ENCODE results near the gene CDKN2B-AS1.

DNA sequence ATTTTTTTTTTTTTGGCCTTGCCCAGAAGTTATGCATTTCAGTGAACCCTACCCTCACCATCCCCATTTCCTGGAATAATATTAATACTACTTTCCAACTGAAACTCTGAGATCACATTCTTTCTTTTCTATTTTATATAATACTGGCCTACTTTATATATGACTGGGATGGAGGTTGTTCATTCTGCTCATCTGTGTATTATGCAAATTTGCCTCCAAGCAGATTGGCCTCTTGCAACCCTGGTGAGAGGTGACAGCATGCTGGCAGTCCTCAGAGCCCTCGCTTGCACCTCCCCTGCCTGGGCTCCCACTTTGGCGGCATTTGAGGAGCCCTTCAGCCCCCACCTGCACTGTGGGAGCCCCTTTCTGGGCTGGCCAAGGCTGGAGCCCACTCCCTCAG lies 35.8 kb upstream of the CDKN2B-AS1 start:
- no peak for TF ChIP-seq NR3C1 (CRISPR knock-in tag; IDR thresholded peaks at IDR 0.05)
- TF ChIP-seq RFX5 (IDR thresholded peaks at IDR 0.05; ENCODE audit: low read depth, low read length) = no peak
- TF ChIP-seq MAFK (conservative IDR thresholded peaks at IDR 0.05 in 1 of 2, IDR thresholded peaks at IDR 0.05 in 1 of 2; ENCODE audit: low read length in 2 of 2) = no peak

Measured in HepG2 (cell line).